GM11168 (cell line): ENCODE measurements around the gene OR52R1.
"Not testable (repeated sequence)": the region's sequence is repeated elsewhere in the genome, so short reads cannot be mapped to it uniquely, and the experiment has no call there.

Experiments
- in situ Hi-C: fragments of 300-500 bp; cut with MboI; formaldehyde crosslinking; loops from one replicate; pipeline ENCODE4 v1.12.0; 2022; ENCODE audit warnings: low sequenced_read_pairs; ENCODE audit not compliant: unreplicated experiment

OR52R1 gene

DNA sequence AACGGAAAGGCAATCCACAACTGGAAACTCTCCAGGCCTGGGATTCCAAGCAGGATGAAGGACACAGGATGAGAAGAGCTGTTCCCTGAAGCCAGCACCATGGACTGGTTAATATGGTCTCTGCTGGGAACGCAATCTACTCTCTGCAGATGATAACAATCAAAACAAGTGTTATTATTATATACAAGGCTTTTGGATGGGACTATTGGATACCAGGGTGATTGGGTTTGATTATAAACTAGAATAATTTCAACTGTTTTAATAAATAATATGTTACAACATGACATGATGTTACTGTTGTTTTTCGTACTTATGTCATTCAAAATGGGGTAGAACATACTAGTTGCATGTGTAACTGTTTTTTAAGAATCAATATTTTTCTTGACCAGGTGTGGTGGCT lies at the start of gene OR52R1:
OR52R1 (minus strand) TSS at position 101 of the 400 bp plus-strand sequence; CDS start at position 101, 0 bp downstream.
- in situ Hi-C loops, result no loop called here

DNA sequence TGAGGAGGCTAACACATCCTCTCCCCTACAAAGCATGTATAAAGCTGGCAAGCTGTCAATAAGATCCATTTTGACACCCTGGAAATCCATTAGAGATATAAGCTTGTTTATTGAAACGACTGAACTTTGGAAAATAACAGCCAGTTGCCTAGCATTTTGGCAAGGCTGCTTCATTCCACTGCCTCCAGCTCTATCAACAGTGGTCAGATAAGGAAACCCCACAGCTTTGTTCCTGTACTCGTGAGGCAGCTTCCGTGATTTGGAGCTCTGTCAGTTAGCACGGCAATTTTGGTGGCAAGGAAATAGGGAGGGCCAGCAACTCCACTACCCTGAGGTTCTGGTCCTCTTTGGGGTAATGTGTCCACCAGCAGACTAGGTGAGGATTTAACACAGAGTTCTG lies 46.9 kb upstream of the OR52R1 start:
- in situ Hi-C loops, result no loop called here

DNA sequence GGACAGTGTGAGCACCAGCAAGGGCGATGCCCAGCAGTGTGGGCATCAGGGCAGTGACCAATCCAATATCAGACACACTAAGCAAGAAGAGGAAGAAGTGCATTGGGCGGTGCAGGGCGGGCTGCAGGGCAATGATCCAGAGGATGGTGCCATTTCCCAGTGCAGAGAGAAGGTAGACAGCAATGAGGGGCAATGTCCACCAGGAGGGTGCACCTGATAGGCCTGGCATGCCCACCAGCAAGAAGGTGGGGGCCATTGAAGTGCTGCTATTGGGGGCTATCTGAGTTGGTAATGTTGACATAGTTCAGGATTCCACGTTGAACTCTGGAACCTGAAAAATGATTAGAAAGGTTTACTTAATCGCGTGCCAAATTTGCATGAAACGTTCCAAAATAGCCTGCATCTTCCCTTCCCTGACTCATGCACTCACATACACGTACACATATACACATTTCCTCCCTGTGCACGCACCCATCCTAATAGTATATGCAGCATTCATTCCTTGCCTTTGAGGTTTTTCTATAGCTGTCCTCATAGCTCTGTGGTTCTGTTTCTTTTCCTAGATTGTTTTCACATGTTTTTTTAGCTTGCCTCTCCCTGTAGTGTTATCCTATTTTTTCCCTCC lies 44.8 kb upstream of the OR52R1 start, which contains the start of gene OR51S1:
OR51S1 (minus strand) TSS at position 301 of the 625 bp plus-strand sequence; CDS start at position 301, 0 bp downstream.
- in situ Hi-C loops, result loop anchor here (25.0 kb wide), 1 partner anchor 212 kb away; the partner anchor contains the start of genes OR51D1 and OR51E1

DNA sequence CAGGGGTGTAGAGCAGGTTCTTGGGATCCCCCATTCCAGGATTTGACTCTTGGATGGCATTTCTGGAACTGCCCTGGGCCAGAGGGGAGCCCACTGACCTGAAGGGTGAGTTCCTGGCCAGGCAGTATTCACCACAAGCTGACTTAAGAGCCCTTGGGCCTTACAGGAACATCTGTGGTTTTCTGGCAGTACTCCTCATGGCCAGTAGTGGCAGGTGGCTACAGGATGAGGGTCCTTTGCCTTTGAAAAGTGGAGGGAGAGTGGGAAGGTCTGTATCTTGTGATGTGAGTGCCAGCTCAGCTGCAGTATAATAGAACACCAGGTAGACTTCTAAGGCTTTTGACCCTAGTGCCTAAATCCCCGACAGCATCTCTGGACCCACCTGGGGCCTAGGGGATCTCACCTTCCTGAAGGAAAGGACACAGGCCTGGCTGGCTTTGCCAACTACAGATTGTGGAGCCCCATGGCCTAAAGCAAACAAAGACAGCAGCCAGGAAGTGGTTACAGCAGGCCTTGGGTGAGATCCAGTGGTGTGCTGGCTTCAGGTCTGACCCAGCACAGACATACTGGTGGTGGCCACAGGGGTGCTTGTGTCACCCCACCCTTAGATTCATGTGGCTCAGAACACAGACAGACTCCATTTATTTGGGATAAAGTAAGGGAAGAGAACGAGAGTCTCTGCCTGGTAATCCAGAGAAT lies 35.8 kb upstream of the OR52R1 start:
- in situ Hi-C loops, result loop anchor here (25.0 kb wide), 1 partner anchor 203 kb away; the partner anchor contains the start of genes OR51D1 and OR51E1

DNA sequence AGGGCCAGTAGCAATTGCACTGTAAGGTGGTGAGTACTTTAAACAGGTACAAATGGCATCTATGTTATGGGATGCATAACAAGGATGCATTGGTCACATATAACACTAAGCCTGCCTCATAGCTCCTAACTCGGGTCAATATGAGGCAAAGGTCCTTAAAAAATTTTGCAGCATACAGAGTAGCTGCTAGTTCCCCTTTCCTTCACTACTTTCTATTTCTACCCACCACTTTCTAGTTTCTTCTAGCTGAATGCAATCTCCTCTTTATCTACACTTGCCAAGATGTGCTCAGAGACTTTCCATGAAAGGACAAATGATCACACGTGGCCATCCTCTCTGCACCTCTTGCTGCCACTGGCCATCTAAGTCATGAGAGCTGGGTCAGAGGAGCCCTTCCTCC lies 26.7 kb upstream of the OR52R1 start:
- in situ Hi-C loops, result loop anchor here (25.0 kb wide), 1 partner anchor 194 kb away; the partner anchor contains the start of genes OR51D1 and OR51E1

DNA sequence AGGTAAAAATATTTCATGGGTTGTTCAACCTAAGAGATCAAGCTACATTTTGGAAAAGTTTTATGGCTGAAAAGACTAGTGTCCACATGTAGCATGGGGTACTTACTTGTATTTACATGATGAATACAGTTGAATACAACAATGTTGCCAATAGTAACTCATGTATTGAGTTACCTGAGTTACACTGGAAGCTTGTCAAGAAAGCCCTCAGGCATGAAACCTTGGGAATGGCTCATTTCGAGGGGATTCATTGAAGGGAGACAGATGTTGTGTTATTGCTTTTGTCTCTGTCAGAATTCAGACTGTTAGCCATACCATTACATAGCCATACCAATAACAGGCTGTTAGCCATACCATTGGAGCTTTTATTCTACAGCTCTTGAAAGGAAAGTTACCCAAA lies 26.2 kb upstream of the OR52R1 start:
- in situ Hi-C loops, result loop anchor here (25.0 kb wide), 1 partner anchor 193 kb away; the partner anchor contains the start of genes OR51D1 and OR51E1

DNA sequence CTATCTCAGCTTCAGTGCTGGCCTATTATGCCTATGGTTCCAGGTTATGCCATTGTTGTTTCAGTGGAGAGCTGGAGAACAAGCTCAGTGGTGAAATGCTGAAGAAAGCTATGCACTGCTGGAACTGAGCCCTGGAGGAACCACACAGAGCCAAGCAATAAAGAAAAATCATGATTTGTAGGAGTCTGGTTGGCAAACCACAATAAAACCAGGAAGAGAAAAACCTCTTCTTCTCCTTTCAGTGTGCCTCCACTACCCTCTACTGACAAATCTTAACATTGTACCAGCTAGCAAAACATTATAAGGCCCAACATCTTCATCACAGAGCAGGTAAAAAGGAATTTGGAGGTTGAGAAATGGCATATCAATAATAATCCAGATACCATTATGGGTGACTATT lies 22.2 kb upstream of the OR52R1 start:
- in situ Hi-C loops, result loop anchor here (25.0 kb wide), 1 partner anchor 189 kb away; the partner anchor contains the start of genes OR51D1 and OR51E1

DNA sequence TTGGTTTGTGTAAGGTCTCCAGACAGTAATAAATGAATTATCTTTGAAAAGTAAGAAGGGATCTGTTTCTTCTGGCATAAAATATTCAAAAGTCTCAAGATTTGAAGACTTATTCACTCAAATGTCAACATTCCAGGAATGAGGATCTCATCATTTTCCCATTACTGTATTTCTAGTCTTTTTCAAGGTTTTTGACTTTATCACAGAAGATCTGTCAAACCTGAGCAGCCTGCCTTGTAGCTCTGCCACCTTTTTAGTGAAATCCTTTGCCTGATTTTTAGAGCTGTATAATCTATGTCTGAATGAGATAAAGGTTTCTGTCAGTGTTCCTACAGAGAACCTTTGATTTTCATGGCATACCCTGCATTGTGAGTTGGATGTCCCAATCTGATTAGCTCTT lies 21.0 kb upstream of the OR52R1 start:
- in situ Hi-C loops, result loop anchor here (25.0 kb wide), 1 partner anchor 188 kb away; the partner anchor contains the start of genes OR51D1 and OR51E1

DNA sequence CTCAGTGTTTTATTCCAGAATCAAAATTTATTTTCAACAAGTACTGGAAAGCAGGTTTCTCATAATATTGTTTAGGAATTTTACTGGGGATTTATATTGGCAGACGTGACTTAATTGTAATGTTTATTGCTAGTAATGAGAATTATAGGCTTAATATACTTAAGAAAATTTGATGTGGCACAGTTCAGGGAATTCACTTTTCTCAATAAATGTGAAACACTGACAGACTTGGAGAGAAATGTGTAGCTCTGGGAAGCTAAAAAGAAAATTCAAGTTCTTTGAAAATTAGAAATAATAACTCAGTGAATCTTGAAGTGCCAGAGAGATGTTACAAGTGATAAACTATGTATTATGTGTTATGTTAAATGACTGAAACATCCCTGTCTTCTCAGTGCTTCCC lies 16.8 kb upstream of the OR52R1 start, which contains the start of gene OR51F2:
OR51F2 (plus strand) TSS at position 301 of the 400 bp plus-strand sequence. CDS start 101 bp downstream, outside the sequence.
- in situ Hi-C loops, result no loop called here

DNA sequence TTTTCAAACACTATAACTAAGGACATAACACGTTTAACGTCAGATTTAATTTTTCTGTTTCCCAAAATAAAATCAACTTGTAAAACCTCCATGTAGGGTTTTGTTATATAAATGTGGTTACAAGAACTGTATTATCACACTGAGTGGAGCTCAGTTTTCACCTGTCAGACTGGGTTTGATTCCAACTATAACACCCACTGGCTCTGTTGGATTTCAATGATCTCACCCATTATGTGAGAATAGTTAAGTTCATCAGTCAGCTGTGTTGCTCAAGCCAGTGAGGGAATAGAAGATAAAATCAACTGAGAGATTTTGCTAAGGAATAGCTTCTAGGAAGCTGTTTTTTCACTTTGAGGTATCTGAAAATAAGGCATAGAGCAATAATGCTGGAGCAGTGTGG lies 5.1 kb upstream of the OR52R1 start:
- in situ Hi-C loops, result no loop called here

DNA sequence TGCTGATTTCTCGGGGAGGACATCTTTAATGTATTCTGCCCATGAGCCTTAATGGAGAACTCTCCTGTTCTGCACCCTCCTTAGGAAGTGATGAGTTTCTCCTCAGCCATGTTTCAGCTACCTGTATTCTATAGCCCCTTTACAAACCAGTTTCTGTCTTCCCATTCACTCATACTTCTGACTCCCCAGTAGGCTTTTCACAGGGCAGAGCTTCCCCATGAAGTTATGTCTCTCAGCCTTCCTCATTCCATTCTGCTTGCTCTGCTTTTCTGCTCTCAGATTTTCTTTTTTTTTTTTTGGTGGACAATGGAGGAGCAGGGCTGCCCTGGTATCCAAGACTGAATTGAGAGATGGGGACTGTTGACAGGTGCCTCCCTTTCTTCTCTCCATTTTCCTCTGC lies 4.3 kb upstream of the OR52R1 start:
- in situ Hi-C loops, result no loop called here

DNA sequence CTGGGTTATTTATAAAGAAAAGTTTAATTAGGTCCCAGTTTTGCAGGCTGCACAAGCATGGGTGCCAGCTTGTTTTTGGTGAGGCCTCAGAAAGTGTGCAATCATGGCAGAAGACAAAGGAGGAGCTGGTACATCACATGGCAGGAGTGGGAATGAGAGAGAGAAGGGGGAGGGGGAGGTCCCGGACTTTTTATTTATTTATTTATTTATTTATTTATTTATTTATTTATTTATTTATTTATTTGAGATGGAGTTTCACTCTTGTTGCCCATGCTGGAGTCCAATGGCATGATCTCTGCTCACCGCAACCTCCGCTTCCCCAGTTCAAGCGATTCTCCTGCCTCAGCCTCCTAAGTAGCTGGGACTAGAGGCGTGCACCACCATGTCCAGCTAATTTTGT lies 2.9 kb downstream of the OR52R1 start:
- in situ Hi-C loops, result not testable (repeated sequence)

DNA sequence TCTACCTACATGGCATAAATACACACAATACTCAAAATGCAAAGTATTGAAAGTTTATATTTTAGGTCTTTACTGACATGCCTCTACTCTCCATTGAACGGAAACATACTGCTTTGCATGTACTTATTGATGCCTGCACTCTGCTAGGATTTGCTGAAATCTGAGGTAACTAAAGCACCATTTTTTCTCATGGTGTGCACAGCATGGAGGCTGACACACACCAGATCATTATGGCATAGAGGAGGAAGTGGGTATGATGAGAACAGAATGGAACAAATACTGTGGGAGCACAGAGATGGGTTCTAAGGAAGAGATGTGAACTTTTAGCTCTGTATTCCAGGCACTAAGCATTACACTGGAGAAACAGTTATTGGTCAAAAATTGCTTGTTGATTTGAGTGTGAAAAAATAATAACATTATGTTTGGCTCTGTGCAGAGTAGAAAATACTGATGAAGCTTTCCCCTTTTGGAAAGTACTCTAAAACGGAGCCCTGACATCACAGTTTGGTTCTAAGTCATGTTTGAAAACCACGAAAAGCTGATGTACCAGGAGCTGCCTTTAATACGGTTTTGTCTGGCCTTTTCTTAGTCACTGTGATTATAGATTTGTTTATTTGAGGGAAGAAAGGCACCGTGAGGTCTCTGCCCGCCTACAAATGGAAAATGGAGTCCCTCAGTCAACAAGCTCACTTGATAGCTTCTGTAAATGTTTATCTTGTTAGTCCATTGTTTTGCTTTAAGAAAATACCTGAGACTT lies 5.6 kb downstream of the OR52R1 start:
- in situ Hi-C loops, result no loop called here

DNA sequence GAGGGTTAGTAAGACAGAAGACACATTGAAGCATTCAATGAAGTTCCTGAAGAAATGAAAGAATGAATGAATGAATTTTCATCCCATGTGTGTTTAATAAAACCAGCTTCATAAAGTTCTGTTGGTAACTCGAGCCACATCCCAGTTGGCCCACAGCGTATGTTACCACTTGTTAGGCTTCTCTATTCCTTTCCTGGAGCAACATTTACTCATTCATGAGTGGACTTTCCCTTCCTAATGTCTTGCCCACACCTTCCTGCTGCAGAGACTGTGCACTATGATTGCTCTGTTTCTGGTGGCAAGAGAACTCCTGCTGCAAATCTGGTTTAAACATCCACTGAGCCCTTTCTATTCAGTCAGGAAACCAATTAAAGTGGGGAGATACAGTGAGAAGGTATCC lies 7.0 kb downstream of the OR52R1 start:
- in situ Hi-C loops, result no loop called here

DNA sequence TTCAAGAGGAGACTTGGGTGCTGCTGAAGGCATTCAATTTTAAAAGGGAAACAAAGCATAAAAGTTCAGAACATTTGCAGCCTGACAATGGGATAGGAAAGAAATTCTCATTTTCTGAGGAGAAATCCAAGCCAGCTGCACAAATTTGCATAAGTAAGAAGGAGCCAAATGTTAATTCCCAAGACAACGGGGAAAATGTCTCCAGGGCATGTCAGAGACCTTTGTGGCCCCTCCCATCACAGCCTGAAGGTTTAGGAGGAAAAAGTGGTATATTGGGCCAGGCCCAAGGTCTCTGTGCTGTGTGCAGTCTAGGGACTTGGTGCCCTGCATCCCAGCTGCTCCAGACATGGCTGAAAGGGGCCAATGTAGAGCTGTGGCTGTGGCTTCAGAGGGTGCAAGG lies 21.7 kb downstream of the OR52R1 start:
- in situ Hi-C loops, result no loop called here

DNA sequence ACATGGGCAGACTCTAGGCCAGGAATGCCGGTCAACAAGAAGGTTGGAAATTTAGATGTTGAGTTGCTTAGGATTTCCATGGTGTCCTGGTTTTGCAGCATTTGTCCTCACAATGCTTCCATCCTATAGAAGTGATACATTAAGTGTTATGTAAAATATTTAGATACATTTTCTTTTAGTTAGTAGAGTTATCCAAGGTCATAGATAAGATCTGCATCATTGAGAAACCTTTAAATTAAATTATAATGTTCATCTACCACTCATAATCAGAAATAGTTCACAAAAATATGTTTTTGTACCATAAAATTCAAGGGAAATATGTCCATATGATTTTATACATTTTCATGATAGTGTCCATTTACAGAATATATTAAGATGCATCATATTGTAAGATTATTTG lies 34.3 kb downstream of the OR52R1 start, which contains the start of gene OR51F1:
OR51F1 (minus strand) TSS at position 101 of the 400 bp plus-strand sequence; CDS start at position 101, 0 bp downstream.
- in situ Hi-C loops, result no loop called here

DNA sequence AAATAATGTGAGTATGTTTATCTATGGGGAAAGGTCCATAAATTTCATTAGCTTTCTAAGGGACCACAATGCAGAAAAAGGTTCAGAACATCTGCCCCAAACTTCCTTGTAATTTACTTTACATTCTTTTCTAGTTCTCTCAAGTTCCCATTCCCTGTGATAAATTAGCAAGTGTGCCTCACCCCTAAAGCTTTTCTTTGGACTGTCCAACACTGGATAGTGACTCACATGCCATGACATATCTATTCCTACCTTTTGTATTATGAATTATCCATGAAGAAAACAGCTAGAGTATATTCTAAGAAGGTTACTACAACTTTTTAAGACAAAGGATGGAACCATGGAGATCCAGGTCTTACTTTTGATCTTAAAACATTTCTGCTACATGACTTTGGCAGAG lies 36.1 kb downstream of the OR52R1 start:
- in situ Hi-C loops, result no loop called here

DNA sequence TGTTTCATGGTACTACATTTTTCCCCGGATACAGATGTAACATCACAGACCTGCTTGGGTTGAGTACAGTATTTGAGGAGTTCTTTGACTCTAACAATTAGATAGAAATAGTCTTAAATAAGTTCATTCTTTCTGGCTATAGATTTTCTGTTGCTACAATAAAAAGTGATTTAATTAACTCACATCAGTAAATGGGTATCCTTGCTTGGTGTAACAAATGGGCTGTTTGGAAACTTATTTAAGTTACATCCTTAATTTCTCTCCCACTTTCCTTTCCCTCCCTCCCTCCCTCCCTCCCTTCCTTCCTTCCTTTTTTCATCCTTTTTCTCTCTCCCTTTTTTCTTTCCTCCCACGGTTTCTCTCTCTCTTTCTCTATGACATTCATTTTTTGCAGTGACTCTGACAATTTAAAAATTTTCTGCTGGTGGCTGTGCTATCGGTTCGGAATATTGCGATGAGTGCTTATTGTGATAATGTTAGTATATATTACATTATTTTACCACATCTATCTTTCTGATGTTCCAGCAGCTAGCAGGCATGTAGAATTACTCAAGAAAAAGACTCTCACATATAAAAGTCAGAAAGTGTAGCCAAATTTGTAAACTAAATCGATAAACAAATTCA lies 37.6 kb downstream of the OR52R1 start:
- in situ Hi-C loops, result no loop called here

DNA sequence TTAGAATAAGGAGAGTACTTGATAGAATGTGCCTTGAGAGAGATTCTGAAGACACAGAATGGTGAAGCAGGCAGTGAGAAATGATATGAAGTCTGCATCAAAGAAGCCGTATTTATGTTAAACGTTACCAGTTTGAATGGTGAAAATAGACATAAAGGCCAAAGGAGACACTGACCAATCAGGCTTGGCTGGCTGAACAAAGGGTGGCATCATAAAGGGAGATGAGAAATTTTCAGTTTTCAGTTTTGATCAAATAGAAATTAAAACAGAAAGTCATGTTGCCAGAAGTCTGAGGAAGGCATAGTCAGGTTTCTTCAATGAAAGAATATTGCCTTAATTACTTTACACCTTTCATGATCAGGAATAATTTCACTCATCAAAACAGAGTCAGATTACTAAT lies 41.1 kb downstream of the OR52R1 start:
- in situ Hi-C loops, result no loop called here
